Kidney (tissue), 14 donors: ENCODE measurements around the gene CYP1A2. TPM values are rescaled to one million over a fixed set of nuclear protein-coding genes. Genes with fewer than 3 reads are reported as not detected.

ENCODE experiments used
- DNase-seq, 5 donors: peaks; one replicate each; pipeline ENCODE4 v3.0.0-alpha.2; 2013 to 2020
- FAIRE-seq: peaks from 2 replicates; lab custom pipeline; 2012; peaks lifted over from hg19 to GRCh38; lab: Jason Lieb, UNC
- H3K27ac ChIP-seq, 2 donors: one replicate each; pipeline ENCODE4 v1.7.0; 2013; ENCODE audit warnings: low read depth in 2 of 2, low read length in 2 of 2, inconsistent platforms in 1 of 2
- H3K27me3 ChIP-seq: one replicate; pipeline ENCODE4 v1.7.1; 2013; ENCODE audit warnings: low read length, inconsistent platforms; ENCODE audit not compliant: control insufficient read depth, insufficient read depth
- H3K36me3 ChIP-seq, 3 donors: one replicate each; pipeline versions ENCODE4 v1.7.0 to v1.7.1; 2013; ENCODE audit warnings: low read length in 3 of 3, control low read depth in 1 of 3, inconsistent platforms in 1 of 3; ENCODE audit not compliant: insufficient read depth in 3 of 3, control insufficient read depth in 2 of 3
- H3K4me1 ChIP-seq, 3 donors: one replicate each; pipeline versions ENCODE4 v1.7.0 to v1.7.1; 2013; ENCODE audit warnings: low read length in 3 of 3, inconsistent platforms in 1 of 3, low read depth in 1 of 3; ENCODE audit not compliant: control insufficient read depth in 2 of 3, insufficient read depth in 2 of 3
- H3K4me3 ChIP-seq, 3 donors: one replicate each; pipeline versions ENCODE4 v1.7.0 to v1.8.1; 2013; ENCODE audit warnings: low read length in 3 of 3, control low read depth in 1 of 3, inconsistent platforms in 1 of 3
- H3K9ac ChIP-seq, 3 donors: one replicate each; pipeline versions ENCODE4 v1.7.0 to v1.7.1; 2013; ENCODE audit warnings: low read length in 3 of 3, control low read depth in 1 of 3, inconsistent platforms in 1 of 3
- H3K9me3 ChIP-seq, 3 donors: one replicate each; pipeline versions ENCODE4 v1.7.0 to v1.7.1; 2013; ENCODE audit warnings: low read length in 3 of 3, control low read depth in 1 of 3, inconsistent platforms in 1 of 3; ENCODE audit not compliant: control insufficient read depth in 2 of 3, insufficient read depth in 1 of 3
- CTCF ChIP-seq: IDR thresholded peaks from 3 replicates; pipeline ENCODE4 v1.5.1; 2012; ENCODE audit warnings: mild to moderate bottlenecking, moderate library complexity, borderline replicate concordance; ENCODE audit not compliant: insufficient read depth; ENCODE audit errors: extremely low read depth
- intact Hi-C: fragments of 100-400 bp; cut with DNase I; formaldehyde crosslinking; loops from one replicate; pipeline ENCODE4 v1.11.1; 2022
- polyA plus RNA-seq: library from polyadenylated mRNA; stranded (reverse); fragments of 350-450 nt; fragmentation: Illumina TruSeq; extraction: RNeasy Lipid Tissue Mini Kit (QIAGEN cat#74804); gene quantifications from one replicate; pipeline ENCODE4 v1.2.3, GENCODE V29; 2014; ENCODE audit warnings: low read depth, low replicate concordance; ENCODE audit not compliant: insufficient read depth
- total RNA-seq: library from RNA; stranded (reverse); fragmentation: NEBNext Ultra II Directional; extraction: Animal tissue kit (Norgen Biotek cat#: 25700); gene quantifications from one replicate; pipeline ENCODE4 v1.2.1, GENCODE V29; 2021
- donor health status: control.
- donor health status: control.
- donor health status: control.
- donor health status: control.
- donor health status: control.
- donor health status: DM: yes; HTN: yes; CAD: no.
- donor health status: Normal renal cell carcinoma (clear cell type).

CYP1A2 gene
- total and polyA plus RNA-seq, 2 donors from 2014 or later = not detected

GRCh38 chr15:74791007-74791406 is 42.4 kb downstream of the CYP1A2 start:
- Histone ChIP-seq H3K4me1 (peaks cover 0 to 56% (median 43%) of the 10 kb centered on the region in 3 donors), H3K9me3 (no peaks in the 10 kb centered on the region), H3K9ac (no peak overlapping the region), H3K27me3 (no peaks in the 10 kb centered on the region), H3K36me3 (no peaks in the 10 kb centered on the region), H3K27ac (no peak overlapping the region), H3K4me3 (no peak overlapping the region)
- intact Hi-C loops = no loop called here
- no peak for TF ChIP-seq CTCF
- DNase-seq = no peak
- FAIRE-seq = no peak

DNA sequence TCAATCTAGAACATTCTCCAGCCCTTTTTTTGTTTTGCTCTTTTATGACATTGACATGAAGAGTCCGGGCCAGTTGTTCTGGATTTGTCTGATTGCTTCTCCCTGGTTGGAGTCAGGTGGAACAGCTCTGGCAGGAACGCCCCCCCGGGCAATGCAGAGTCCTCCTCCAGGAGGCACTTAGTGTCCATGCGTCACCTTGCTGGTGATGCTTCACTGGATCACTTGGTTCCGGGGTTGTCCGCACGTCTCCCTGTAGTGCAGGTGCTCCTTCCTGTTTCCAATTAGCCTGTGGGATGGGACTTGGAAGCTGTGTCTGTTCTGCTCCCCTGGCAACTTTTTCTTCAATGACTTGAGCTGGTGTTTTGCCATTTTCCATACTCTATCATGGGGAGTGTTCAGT is 43.0 kb downstream of the CYP1A2 start:
- H3K9ac ChIP-seq = no peak overlapping the region
- no peaks in the 10 kb centered on the region for H3K9me3 ChIP-seq
- peaks cover 0 to 50% (median 41%) of the 10 kb centered on the region in 3 donors for H3K4me1 ChIP-seq
- no peak for DNase-seq
- no peaks in the 10 kb centered on the region for H3K36me3 ChIP-seq
- H3K4me3 ChIP-seq = no peak overlapping the region
- no peak for TF ChIP-seq CTCF
- H3K27ac ChIP-seq = no peak overlapping the region
- intact Hi-C loops = no loop called here
- FAIRE-seq = no peak
- no peaks in the 10 kb centered on the region for H3K27me3 ChIP-seq

DNA sequence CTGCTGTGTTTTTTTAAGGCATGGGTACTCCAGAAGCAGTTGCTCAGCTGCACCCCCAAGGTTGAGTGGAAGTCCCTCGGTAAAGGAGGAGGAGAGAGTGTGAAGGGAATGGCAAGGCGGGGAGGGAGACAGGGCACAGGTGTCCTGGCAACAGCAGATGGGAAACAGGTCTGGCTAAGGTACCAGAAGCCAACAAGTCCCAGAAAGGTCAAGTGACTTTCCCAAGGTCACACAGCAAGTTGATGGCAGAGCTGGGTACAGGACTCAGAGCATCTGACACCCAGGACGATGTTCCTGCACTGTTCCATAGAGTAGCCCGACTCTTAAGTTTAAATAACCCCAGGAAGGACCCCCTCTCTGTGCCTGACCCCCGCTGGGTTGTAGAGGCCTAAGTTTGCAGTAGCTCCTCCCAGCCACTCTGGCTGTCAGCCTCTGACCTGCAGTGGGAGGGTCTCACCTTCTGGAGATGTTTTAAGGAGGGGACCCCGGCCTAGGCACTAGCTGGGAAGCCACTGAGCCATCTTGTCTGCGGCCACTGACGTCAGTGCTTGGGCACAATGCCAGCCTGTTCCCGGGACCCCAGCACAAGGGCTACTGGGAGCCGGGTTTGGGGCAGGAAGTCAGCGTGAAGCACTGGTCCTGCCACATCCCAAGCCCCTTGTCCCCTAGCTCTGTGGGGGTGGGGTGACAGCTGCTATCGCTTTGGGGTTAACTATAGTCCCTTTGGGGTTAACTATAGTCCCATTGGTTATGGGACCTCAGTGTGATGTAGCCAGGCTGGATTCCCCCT is 43.8 kb downstream of the CYP1A2 start:
- Histone ChIP-seq H3K36me3 (no peaks in the 10 kb centered on the region), H3K27ac (no peak overlapping the region), H3K4me1 (peaks cover 0 to 43% (median 35%) of the 10 kb centered on the region in 3 donors), H3K9me3 (no peaks in the 10 kb centered on the region), H3K27me3 (no peaks in the 10 kb centered on the region), H3K9ac (peak overlapping the region in 1 of 3 donors; percentile 7), H3K4me3 (no peak overlapping the region)
- TF ChIP-seq CTCF = no peak
- FAIRE-seq = no peak
- no peak for DNase-seq
- intact Hi-C loops = no loop called here
